Coronary artery (tissue), 2 donors: ENCODE measurements around the gene ATIC.

Experiments used
- DNase-seq: peaks from one replicate; pipeline ENCODE4 v3.0.0-alpha.2; 2017; ENCODE audit warnings: low spot score
- H3K27ac ChIP-seq, 2 donors: fragments of 200-600 bp; sonication (generic); one replicate each; pipeline ENCODE4 v1.5.1; 2016 to 2019
- H3K4me3 ChIP-seq: fragments of 200-600 bp; sonication (generic); 2 replicates; pipeline ENCODE4 v1.5.1; 2016; ENCODE audit warnings: mild to moderate bottlenecking, moderate library complexity
- TF ChIP-seq, protein P1 (sequence below): fragments of 200-600 bp; sonication (generic); IDR thresholded peaks from one replicate; pipeline ENCODE4 v1.5.1; 2019; ENCODE audit warnings: antibody characterized with exemption

ATIC gene

DNA sequence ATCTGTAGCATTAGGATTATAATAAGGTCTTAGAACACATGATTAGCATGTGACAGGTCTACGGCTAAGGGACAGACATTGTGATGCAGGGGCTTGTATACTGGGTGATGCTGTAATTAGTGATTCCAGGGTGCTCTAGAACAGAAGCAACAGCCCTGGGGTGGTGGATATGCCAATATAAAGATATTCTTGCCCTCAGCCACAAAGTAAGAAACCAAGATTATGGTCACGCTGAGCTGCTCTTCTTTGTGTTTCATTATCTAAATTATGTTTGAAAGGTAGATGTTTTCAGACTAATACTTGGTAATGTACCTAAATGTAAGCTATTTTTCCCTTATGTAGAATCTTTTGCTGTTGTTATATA lies 78.7 kb downstream of the ATIC start:
- TF ChIP-seq, protein P1, sequence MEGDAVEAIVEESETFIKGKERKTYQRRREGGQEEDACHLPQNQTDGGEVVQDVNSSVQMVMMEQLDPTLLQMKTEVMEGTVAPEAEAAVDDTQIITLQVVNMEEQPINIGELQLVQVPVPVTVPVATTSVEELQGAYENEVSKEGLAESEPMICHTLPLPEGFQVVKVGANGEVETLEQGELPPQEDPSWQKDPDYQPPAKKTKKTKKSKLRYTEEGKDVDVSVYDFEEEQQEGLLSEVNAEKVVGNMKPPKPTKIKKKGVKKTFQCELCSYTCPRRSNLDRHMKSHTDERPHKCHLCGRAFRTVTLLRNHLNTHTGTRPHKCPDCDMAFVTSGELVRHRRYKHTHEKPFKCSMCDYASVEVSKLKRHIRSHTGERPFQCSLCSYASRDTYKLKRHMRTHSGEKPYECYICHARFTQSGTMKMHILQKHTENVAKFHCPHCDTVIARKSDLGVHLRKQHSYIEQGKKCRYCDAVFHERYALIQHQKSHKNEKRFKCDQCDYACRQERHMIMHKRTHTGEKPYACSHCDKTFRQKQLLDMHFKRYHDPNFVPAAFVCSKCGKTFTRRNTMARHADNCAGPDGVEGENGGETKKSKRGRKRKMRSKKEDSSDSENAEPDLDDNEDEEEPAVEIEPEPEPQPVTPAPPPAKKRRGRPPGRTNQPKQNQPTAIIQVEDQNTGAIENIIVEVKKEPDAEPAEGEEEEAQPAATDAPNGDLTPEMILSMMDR = no peak
- H3K27ac ChIP-seq = no peak overlapping the region
- no peak for DNase-seq
- H3K4me3 ChIP-seq = no peak overlapping the region

DNA sequence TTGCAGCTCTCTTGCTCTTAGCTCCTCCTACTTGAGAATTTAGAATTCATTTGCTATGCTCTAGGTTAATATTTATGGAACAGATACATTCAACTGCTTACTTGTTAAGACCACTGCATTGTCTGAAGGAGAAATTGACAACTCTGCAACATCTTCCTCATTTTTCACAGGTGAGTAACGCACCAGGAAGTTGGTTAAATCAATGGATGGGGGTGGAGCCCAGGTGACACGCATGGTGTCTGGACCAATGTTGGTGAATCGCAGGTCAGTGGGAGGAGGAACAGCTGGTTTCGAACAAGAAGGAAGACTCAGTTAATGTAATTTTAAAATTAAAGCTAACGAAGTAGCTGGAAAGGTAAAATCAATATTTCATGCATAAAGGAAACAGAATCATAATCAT lies 79.7 kb downstream of the ATIC start:
- no peak overlapping the region for H3K4me3 ChIP-seq
- H3K27ac ChIP-seq = no peak overlapping the region
- TF ChIP-seq, protein P1 = no peak
- no peak for DNase-seq

DNA sequence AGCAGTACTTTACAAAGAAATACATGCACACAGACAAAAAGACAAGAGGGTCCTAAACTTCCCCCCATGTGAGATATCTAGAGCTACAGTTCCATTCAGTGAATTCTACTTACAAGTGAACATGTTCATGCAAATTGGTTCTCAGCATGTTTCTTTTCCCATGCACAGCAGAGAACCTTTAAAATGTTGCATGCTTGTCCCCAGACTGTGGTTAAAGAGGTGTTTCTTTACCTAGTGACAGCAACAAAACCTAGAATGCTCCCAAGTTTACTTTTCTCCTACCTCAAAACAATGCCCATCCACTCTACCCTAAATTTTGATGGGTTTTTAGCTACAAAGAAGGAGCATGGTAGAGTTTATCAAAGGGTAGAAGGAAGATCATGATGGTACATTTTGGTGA lies 80.3 kb downstream of the ATIC start:
- H3K27ac ChIP-seq = no peak overlapping the region
- no peak for DNase-seq
- H3K4me3 ChIP-seq = no peak overlapping the region
- TF ChIP-seq, protein P1 = no peak

DNA sequence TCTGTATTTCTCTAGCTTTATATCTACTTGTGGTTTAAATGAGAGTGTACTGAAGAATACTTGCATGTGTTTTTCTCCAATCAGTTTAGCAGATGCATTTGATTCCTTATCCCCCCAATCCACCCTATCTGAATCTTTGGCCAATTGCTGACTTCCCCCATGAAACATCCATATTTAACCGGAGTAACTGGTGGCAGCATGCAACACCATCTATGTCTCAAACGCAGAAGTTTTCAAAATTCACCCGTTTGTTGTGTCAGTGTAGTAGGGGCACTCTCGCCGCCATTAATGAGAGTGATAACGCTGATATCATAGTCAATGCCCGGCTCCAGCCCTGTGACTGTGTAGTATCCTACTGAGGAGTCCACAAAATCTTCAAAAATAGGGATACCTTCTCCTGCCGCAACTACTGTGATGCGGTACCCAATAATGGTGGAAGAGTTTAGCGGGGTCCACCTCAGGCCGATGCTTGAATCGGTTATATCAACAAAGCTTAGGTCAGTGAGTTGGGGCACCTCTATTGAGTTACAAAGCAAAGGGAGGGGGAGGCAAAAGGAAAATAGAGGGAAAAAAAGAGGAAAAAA lies 80.9 kb downstream of the ATIC start:
- Histone ChIP-seq H3K4me3 (no peak overlapping the region), H3K27ac (no peak overlapping the region)
- TF ChIP-seq, protein P1 = no peak
- DNase-seq = no peak

DNA sequence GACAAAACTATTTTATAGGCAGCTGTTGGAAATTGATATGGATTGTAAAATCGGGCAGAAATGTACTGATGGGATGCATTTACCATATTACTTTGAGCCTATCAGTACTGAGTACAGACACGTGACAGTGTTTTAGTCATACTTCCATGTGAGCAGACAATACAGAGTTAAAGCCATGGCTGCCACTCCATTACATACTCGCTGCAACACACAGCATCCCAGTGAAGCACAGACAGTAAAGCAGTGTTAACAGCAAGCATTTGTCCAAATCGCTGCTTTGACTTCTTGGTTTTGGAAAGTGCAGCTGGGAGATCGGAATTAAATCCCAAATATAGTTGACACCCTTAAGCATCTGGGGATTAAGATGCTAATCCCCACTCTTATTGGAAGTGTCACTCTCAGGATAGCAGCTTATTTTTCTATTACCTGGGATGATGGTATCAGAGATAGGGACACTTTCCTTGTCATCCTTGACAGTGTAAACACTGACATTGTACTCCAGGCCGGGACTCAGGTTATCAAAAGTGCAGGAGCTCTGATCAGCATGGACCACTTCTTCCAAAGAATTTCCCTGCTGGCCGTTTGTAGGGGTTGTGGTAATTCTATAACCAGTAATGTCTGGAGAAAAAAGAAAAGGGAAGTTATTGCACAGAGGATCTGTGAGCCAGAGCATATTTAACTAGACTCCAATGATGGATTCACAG lies 82.4 kb downstream of the ATIC start:
- TF ChIP-seq, protein P1 = no peak
- Histone ChIP-seq H3K27ac (no peak overlapping the region), H3K4me3 (no peak overlapping the region)
- no peak for DNase-seq

DNA sequence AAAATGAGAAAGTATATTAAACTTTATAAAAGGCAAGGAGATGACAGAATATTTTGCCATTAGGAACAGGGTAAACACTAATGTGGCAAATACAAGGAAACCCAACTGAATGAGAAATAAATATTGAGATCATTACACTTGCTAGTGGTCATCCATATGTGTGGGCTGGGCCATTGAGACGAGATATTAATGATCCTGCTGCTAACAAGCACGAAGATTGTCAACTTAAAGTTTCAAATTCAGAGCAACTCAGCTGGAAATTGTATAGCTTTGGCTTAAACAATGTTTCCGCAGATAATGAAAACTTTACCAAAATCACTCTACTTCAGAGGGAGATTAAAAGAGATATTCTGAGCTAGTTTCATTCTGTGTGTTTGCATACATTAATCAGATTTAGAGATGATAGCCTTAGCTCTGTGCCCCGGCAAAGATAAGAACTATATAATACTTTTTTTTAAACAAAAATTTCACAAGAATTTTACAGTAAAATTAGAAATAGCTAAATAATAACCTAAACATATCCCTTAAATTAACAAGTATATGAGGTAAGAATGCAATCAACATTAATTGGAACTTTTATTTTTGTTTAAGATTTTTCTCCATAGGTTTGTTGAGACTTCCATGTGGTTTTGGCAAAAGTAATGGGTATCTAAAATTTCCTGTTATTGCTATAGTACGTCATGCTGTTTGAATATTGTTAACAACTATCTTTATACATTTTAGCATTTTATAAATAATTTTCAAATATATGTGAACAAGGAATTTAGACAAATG lies 84.0 kb downstream of the ATIC start:
- Histone ChIP-seq H3K4me3 (no peak overlapping the region), H3K27ac (no peak overlapping the region)
- no peak for DNase-seq
- TF ChIP-seq, protein P1 = no peak
